ENCODE measurements around the gene KRI1. TPM values are rescaled to one million over a fixed set of nuclear protein-coding genes. Genes with fewer than 3 reads are reported as not detected.

KRI1 gene
- total RNA-seq, 1 donor, result 5.6 TPM

- H3K4me3 ChIP-seq (ENCODE audit: low read depth, low read length), result peak overlapping the region; percentile 96
- peak; percentile 69 for DNase-seq (ENCODE audit: low read depth)
- TF ChIP-seq CTCF (IDR thresholded peaks at IDR 0.05; ENCODE audit: insufficient read depth, low read depth, low read length), result no peak
These were observed 36.7 kb upstream of the KRI1 start for GRCh38 chr19:10602330-10603083.

GRCh38 chr19:10601999-10602329 lies 36.2 kb upstream of the KRI1 start:
- no peak overlapping the region for H3K4me3 ChIP-seq (ENCODE audit: low read depth, low read length)
- TF ChIP-seq CTCF (IDR thresholded peaks at IDR 0.05; ENCODE audit: insufficient read depth, low read depth, low read length), result no peak
- no peak for DNase-seq (ENCODE audit: low read depth)

GRCh38 chr19:10600149-10600548 lies 34.3 kb upstream of the KRI1 start:
- no peak for TF ChIP-seq CTCF (IDR thresholded peaks at IDR 0.05; ENCODE audit: insufficient read depth, low read depth, low read length)
- no peak for DNase-seq (ENCODE audit: low read depth)
- no peak overlapping the region for H3K4me3 ChIP-seq (ENCODE audit: low read depth, low read length)

- H3K4me3 ChIP-seq (ENCODE audit: low read depth, low read length), result no peak overlapping the region
- DNase-seq (ENCODE audit: low read depth), result peak; percentile 84
- no peak for TF ChIP-seq CTCF (IDR thresholded peaks at IDR 0.05; ENCODE audit: insufficient read depth, low read depth, low read length)
These were observed 28.2 kb upstream of the KRI1 start for GRCh38 chr19:10593820-10594637.

GRCh38 chr19:10593148-10593547 lies 27.3 kb upstream of the KRI1 start:
- no peak overlapping the region for H3K4me3 ChIP-seq (ENCODE audit: low read depth, low read length)
- no peak for DNase-seq (ENCODE audit: low read depth)
- TF ChIP-seq CTCF (IDR thresholded peaks at IDR 0.05; ENCODE audit: insufficient read depth, low read depth, low read length), result no peak

- no peak overlapping the region for H3K4me3 ChIP-seq (ENCODE audit: low read depth, low read length)
- no peak for DNase-seq (ENCODE audit: low read depth)
- TF ChIP-seq CTCF (IDR thresholded peaks at IDR 0.05; ENCODE audit: insufficient read depth, low read depth, low read length), result no peak
These were observed 22.0 kb upstream of the KRI1 start for GRCh38 chr19:10587839-10588150.

All from fibroblast of villous mesenchyme (primary cell).